Medulla oblongata (tissue), 1 donor: ENCODE measurements around the gene IL1R2.

ENCODE experiments used
- DNase-seq: peaks from one replicate; pipeline ENCODE4 v3.0.0-alpha.2; 2015; ENCODE audit errors: extremely low spot score

IL1R2 gene

DNA sequence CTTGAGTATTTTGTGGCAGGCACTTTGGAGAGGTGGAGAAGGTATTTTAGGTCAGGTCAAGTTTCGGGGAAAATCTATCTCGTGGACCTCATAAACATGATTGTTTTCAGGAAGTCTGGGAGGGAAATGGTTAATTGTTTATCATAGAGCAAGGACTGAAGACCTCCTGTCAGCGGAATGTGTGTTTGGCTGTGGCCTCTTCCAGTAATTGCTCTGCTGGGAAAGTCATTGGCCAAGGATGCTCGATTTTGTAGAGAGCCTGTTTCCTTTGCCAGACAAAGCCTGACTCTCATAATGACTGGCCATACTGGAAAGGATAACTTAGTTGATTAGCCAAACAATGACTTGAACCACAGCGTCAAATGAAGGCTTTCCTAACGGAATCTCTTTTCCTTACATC lies 30.0 kb downstream of the IL1R2 start:
- DNase-seq: no peak

DNA sequence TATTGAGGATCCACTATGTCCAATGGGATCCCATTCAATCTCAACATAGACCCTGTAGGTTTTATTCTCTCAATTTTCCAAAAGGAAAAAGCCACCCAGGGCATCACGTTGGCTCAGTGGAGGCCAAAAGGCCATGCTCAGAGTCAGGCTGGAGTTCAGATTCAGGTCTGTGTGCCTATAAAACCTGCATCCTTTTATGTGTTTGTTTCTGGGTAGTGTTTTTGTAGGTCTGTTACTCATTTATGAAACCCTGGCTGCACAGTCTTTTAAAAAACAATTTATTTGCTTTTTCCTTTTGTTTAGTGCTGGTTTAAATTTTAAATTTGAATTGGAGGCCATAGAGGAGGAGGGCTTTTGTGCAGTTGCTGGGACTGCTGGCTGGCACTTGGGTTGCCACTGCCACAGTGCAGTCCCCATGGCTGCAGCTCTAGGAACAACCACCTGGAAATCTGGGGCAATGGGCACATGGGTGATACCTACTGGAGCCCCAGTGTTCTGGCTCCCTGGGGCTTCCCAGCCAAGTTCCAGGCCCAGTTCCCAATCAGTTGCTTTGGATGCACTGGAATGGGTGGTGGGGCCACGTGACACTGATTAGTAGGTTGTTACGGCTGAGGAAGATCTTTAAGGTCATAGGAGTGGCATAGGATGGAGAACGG lies 31.3 kb downstream of the IL1R2 start:
- DNase-seq: no peak

GRCh38 chr2:102024410-102024809 lies 32.6 kb downstream of the IL1R2 start:
- DNase-seq: no peak

DNA sequence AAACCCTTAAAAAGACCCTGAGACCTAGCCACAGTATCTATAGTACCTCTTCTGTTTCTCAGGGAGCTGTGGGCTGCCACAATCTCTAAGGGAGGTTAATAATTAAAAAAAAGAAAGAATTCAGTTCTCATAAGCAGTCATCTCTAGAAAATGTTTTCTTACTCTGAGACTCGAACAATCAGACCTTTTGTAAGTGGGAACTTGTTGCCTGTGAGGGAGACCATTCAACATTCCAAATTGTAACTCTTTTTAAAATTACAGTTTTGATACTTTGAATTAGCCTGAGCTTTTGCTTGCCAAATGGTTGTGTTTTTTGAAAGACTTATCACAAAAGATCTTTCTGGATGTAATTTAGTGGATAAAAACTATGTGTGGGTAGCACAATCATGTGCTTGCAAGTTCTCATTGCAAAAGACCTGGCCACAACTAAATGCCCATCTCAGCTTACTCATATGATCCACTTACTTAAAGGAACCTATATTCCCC lies 33.3 kb downstream of the IL1R2 start:
- no peak for DNase-seq

DNA sequence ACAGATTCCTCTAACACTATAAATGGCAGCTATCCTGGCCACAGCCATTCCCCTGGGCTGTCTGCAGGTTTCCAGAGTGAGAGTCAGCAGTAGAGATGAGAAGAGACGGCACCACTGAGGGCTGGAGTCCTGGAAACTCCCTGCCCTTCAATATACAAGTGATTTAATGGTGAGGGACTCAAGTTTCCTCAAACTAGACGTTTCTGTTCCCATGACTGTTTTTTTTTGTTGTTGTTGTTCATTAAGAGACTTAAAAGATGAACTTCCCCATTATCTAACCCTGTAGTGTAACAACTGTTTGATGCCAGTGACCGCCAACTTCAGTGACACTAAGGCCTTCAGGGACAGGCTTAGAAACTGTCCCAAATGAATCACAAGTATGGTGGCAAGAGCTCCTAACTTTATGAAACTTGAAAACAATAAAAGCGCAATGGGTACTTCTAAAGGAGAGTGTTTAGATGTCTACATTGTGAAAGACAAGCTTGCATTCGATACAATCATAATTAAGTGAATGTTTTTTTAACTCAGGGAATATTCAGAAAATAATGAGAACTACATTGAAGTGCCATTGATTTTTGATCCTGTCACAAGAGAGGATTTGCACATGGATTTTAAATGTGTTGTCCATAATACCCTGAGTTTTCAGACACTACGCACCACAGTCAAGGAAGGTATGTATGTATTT lies 34.0 kb downstream of the IL1R2 start:
- DNase-seq: peak; percentile 20

DNA sequence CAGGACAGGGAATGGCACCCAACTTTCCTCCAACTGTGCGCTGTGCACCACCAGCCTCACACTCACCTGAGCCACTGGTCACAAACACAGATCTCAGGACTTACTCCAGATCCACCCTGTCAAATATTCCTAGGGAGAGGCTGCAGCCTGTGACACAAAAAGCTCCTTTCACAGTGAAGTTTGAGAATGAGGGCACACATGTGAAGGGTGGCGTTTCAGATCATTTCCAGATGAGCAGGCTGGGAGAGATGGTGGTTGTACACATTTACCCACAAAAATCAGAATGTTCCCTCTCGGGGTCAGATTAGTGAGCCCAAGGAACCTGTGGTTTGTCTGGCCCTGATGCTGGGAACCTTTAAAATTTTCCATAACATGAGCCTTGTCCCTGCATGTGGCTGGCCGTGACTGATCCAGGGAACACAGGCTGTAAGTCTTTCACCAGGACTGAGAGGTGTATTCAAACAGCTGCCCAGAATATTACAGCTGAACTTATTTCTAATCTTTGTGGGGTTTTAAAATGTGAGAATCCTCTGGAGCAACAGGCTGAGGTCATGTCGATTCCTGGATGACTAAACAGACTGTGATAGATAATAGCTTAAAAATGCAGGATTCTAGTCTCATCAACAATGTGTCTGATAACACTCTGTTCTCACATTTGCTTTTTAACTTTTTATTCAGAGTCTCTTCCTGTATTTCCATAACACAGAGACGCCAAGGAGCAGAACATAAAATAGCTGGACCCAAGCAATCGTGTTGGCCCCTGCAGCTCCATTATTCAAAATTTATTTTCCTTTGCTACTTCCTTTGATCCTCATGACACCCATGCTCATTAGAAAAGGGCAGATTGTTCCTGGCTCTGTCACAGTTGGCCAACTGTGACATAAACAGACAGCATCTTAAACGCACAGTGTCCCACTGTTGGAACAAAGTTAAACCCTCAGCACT lies 35.5 kb downstream of the IL1R2 start:
- DNase-seq: no peak

- DNase-seq: no peak
These were observed 36.7 kb downstream of the IL1R2 start for GRCh38 chr2:102028470-102028869.

DNA sequence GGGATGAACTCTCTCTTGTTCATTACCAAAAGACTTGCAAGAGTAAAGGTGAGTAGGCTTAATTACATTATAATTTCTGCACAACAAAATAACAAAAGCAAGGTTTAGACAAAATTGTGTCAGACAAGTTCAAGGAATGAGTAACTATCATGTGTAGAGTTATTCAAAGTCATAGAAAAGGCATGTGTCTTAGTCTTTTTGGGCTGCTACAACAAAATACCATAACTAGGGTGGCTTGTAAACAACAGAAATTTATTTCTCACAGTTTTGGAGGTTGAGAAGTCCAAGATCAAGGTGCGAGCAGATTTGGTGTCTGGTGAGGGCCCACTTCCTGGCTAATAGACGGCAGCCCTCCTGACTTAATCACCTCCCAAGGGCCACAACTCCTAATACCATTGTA lies 37.6 kb downstream of the IL1R2 start:
- DNase-seq: no peak

GRCh38 chr2:102029952-102030351 lies 38.2 kb downstream of the IL1R2 start:
- no peak for DNase-seq

DNA sequence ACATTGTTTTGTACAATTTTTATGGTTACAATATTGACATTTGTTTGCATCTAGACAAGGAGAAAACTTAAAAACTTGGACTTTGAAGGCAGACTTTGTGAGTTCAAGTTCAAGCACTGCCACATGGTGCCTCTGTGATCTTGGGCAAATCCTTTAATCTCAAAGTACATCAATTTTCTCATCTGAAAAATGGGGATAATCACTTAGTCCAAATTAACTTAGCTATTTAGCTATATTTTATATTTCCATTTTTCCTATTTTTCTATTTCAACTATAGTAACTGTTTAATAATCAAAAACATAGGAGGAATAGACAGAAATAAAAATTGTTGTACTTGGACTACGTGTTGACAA lies 38.7 kb downstream of the IL1R2 start:
- no peak for DNase-seq

- no peak for DNase-seq
These were observed 39.2 kb downstream of the IL1R2 start for GRCh38 chr2:102030855-102031527.

DNA sequence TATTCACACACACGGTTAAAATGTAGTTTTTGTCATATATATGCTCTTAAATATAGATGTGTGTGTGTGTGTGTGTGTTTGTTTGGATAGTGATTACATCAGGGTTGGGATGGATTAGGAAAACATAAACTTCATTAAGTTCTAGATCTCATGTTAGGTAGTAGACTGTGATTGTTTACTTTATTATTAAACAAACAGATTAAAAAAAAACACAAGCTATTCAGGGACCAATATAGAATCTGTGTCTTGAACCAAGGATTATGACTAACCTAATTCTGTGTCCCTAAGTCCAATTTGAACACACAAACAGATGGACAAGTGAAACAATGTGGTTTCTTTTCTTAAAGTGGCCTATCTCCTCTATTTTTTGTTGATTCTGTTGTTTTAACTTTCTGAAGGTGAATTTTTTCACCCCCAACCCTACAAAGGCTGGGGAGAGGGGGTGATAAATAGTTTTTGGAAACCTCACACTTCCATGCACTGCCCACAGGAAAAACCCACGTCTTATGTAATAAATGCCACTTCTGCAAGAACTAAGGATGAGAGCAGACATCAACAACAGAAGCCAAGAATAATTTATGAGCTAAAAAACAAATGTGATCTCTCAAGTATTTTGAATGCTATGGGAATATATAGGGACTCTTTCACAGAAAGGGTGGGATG lies 40.7 kb downstream of the IL1R2 start:
- no peak for DNase-seq

GRCh38 chr2:102033031-102033749 lies 41.4 kb downstream of the IL1R2 start:
- DNase-seq: peak; percentile 81

GRCh38 chr2:102033750-102034682 lies 42.3 kb downstream of the IL1R2 start:
- DNase-seq: no peak

DNA sequence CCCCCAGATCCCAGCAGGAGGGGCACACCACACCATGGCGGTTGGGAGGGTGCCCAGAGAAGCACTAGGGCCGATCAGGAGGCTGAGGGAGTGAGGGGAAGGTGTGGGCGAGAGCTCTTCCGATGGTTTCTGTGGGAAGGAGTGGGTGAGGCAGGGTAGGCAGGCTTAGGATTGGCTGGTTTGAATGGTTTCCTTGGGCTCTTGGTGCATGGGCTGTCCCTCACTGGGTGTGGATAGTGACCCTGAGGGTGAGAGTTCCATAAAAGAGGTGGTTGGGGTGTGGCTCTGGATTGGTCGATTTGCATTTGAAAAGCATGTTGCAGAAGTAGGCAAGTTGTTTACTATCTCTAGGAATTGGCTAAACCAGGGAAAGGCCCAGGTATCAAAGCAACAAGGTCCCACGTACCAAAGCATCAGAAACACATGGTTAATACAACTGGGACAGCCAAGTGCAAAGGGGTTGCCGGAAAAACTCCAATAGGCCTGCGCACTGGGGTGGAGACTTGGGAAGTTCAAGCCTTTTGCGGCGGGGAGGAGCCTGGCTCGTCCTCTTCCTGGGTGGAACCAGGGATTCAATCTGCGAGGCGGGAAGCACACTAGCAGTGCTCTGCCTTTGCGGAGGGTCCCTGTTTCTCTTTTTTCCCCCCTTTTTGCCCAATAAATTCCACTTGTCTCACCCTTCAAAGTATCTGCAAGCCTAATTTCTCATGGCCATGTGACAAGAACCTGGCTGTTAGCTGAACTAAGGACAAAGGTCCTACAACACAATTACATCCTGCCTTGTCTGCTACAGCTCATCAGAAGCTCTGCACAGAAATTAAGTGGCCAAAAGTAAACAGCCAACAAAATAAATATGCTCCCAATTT lies 43.2 kb downstream of the IL1R2 start:
- no peak for DNase-seq

DNA sequence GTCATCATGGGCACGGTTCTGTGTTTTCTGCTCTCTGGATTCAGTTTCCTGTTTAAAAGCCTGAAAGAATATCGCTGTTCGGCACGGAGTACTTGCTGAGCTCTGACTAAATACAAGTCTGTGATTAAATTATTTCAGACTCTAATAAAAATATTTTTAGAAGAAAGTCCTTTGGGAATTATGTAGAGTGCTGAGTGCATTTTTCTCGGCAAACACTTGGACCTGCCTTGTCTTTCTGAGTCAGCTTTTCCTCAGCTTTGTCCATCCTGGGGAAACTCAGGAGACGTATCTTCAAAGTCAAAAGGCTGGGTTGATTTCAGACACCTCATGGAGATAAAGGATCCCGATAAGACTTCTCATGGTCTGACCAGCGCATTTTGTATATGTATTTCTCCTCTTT lies 45.9 kb downstream of the IL1R2 start:
- DNase-seq: no peak

DNA sequence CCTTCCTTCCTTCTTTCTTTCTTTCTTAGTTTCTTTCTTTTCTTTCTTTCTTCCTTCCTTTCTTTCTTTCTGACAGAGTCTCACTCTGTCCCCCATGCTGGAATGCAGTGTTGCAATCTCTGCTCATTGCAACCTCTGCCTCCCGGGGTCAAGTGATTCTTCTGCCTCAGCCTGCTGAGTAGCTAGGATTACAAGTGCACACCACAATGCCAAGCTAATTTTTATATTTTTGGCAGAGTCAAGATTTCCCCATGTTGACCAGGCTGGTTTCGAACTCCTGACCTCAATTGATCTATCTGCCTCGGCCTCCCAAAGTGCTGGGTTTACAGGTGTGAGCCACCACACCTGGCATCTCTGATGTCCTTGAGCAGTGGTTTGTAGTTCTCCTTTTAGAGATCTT lies 48.5 kb downstream of the IL1R2 start:
- DNase-seq: no peak

DNA sequence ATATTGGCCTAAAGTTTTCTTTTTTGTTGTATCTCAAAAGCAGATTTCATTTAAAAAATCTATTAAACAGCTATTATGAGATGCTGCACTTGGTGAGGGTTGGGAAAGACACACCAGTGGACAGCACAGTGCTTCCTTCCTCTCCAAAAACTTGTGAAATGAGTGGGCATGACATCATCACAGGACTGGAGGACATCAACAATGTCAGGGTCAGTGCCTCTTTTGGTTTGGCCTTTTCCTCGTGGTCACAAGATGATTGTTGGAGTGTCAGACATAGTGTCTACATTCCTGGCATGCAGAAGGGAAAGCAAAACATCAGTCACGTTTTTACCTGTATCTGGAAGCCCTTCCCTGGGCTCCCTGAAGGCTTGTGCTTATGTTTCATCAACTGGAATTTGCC lies 49.6 kb downstream of the IL1R2 start:
- DNase-seq: peak; percentile 80
